ENCODE measurements around the gene NELL1.

NELL1 gene

DNA sequence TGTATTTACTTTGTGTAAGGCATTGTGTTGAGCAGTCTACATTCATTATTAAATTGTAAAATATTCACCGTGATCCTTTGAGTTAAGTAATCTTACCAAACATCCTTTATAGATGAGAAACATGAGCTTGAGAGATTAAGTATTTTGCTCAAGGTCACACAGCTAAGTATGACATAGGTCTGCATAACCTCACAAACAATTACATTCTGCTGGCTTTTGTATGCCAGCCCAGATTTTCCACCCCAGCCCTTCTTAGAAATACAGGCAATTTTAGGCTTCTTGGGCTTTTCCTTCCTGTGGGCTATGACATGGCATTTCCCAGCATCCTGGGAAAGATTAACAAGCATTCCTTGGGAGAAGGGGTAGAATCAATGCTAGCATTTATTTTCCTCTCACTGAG lies 357.3 kb downstream of the NELL1 start:
- TF ChIP-seq, protein P1, sequence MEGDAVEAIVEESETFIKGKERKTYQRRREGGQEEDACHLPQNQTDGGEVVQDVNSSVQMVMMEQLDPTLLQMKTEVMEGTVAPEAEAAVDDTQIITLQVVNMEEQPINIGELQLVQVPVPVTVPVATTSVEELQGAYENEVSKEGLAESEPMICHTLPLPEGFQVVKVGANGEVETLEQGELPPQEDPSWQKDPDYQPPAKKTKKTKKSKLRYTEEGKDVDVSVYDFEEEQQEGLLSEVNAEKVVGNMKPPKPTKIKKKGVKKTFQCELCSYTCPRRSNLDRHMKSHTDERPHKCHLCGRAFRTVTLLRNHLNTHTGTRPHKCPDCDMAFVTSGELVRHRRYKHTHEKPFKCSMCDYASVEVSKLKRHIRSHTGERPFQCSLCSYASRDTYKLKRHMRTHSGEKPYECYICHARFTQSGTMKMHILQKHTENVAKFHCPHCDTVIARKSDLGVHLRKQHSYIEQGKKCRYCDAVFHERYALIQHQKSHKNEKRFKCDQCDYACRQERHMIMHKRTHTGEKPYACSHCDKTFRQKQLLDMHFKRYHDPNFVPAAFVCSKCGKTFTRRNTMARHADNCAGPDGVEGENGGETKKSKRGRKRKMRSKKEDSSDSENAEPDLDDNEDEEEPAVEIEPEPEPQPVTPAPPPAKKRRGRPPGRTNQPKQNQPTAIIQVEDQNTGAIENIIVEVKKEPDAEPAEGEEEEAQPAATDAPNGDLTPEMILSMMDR (IDR thresholded peaks at IDR 0.05; ENCODE audit: control insufficient read depth, insufficient read depth, low read depth, low read length, missing control alignments), result no peak
- no peak for DNase-seq (ENCODE audit: low read depth)
- no peak overlapping the region for H3K4me3 ChIP-seq (ENCODE audit: control insufficient read depth, low read depth, low read length)

DNA sequence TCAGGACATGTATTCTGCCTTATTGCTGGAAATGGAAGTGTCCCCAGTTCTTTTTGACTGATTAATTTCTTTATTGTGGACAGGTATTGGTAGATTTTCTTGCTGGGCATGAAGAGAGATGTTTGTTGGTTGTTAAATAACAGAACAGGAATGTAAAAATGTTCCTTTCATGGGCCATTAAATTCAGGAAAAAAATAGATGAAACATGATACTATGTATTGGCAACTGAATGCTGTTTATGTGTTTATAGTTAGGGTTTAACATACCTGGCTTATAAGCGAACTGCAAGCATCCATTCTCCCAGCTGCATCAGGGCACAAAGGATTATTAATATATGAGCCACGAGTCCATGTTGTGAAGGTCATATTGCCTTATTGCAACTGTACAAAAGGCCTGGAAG lies 368.5 kb downstream of the NELL1 start:
- no peak overlapping the region for H3K4me3 ChIP-seq (ENCODE audit: control insufficient read depth, low read depth, low read length)
- TF ChIP-seq, protein P1 (IDR thresholded peaks at IDR 0.05; ENCODE audit: control insufficient read depth, insufficient read depth, low read depth, low read length, missing control alignments), result no peak
- DNase-seq (ENCODE audit: low read depth), result no peak

DNA sequence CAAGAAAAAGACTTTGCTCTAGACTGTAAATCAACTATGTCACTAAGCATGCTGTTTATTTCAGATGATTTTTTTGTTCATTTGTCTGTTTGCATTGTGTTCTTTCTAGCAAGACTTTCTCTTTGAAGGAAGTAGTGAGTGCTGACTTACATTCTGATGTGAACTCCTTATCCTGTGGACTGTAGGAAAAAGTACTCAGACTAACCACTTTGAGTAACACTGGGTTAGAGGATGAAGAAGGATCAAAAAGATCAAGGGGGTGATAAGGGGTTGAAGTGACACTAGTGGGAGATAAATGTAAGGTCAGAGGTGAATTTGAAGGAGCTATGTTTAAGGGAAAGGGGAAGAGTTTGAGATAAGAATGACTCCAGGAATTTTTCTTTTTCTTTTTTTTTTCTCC lies 369.4 kb downstream of the NELL1 start:
- H3K4me3 ChIP-seq (ENCODE audit: control insufficient read depth, low read depth, low read length), result no peak overlapping the region
- DNase-seq (ENCODE audit: low read depth), result no peak
- TF ChIP-seq, protein P1 (IDR thresholded peaks at IDR 0.05; ENCODE audit: control insufficient read depth, insufficient read depth, low read depth, low read length, missing control alignments), result no peak

DNA sequence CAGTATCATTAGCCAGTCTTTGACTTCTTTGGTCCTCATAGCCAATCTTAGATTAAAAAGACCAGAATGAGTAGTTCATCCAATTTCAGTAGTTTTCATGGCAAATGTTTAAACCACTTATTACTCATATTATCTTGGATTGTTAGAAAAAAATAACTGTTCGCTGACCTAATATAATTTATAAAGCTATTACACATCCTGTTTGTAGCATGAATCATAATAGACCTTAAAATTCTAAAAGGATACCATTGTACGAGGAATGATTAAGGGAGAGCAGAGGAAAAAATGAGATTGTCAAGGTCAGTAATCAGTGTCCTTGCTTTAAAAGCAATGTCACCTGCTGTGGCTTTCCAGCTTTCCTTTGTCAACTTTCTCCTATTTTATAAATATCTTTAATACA lies 371.2 kb downstream of the NELL1 start:
- no peak overlapping the region for H3K4me3 ChIP-seq (ENCODE audit: control insufficient read depth, low read depth, low read length)
- TF ChIP-seq, protein P1 (IDR thresholded peaks at IDR 0.05; ENCODE audit: control insufficient read depth, insufficient read depth, low read depth, low read length, missing control alignments), result no peak
- no peak for DNase-seq (ENCODE audit: low read depth)

DNA sequence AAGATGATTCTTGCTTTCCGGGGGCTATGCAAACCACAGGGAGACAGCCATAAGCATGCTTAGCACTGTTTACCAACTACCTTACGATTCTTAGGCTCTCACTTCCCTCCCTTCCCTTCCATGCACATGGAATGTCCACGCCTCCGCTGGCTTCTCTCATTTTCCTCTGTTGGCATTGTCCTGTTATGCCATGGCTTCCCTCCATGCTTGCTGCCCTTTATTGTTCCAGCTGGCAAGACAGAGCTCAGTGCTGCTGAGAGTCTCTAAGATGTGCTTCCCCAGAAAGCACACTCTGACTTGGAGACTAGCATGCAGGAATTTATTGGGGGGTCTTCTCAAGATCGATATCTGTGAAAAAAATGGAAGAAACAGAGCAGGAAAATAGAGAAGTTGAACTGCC lies 379.2 kb downstream of the NELL1 start:
- no peak overlapping the region for H3K4me3 ChIP-seq (ENCODE audit: control insufficient read depth, low read depth, low read length)
- DNase-seq (ENCODE audit: low read depth), result no peak
- TF ChIP-seq, protein P1 (IDR thresholded peaks at IDR 0.05; ENCODE audit: control insufficient read depth, insufficient read depth, low read depth, low read length, missing control alignments), result no peak

DNA sequence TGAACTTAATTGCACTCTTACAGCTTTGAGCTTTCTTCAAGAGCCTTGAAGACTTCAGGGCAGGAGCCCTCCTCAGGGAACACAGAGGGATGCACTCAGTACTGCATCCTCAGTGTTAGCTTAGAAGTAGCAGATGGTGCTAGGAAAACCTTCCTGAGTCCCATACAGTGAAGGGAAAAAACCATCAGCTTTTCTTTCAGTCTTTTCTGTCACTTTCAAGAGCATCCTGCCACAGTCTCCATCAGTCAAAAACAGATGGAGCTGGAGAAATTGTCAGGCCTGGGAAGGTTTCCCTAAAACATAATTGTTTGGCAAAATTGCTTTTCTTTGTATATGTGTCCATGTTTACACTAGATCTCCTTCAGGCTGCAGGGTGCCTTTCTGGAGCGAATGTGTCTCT lies 384.1 kb downstream of the NELL1 start:
- H3K4me3 ChIP-seq (ENCODE audit: control insufficient read depth, low read depth, low read length), result no peak overlapping the region
- no peak for DNase-seq (ENCODE audit: low read depth)
- TF ChIP-seq, protein P1 (IDR thresholded peaks at IDR 0.05; ENCODE audit: control insufficient read depth, insufficient read depth, low read depth, low read length, missing control alignments), result no peak

DNA sequence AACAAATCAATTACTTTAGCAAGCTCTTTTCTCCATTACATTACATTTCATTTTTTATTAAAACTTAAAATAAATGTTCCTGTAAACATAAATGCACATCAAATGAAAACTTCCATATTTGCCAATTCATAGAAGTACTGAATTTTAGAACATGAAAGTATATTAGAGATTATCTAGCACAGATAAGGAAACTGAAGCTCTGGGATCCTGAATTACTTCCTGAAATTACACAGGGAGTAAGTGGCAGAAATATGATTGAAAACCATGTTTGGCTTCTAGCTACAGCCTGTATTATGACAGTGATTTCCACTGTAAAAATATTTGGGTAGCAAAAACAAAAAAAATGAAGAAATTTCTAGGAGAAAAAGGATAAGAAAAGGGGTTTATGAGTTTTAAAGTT lies 387.3 kb downstream of the NELL1 start:
- H3K4me3 ChIP-seq (ENCODE audit: control insufficient read depth, low read depth, low read length), result no peak overlapping the region
- TF ChIP-seq, protein P1 (IDR thresholded peaks at IDR 0.05; ENCODE audit: control insufficient read depth, insufficient read depth, low read depth, low read length, missing control alignments), result no peak
- DNase-seq (ENCODE audit: low read depth), result no peak
